CD14-positive monocyte (primary cell): ENCODE data around the gene MORC1. TPM values are rescaled to one million over a fixed set of nuclear protein-coding genes. Genes with fewer than 3 reads are reported as not detected.

Experiments
- DNase-seq, 3 donors: peaks; one replicate each; pipeline ENCODE4 v3.0.0-alpha.2; 2011 to 2022
- H2AFZ ChIP-seq: 2 replicates; pipeline ENCODE4 v1.6.0; 2012; ENCODE audit warnings: mild to moderate bottlenecking, low read depth, low read length, inconsistent platforms; ENCODE audit not compliant: insufficient read depth, poor library complexity, severe bottlenecking
- H3K27ac ChIP-seq, 2 donors: 1 replicate in 1 of 2; 2 replicates in 1 of 2; pipeline ENCODE4 v1.5.1; 2012 to 2013; ENCODE audit warnings: low read length in 2 of 2, control low read depth in 1 of 2, inconsistent platforms in 1 of 2, low read depth in 1 of 2, mild to moderate bottlenecking in 1 of 2
- H3K27me3 ChIP-seq, 2 donors: one replicate each; pipeline versions ENCODE4 v1.6.0 to v1.6.1; 2011 to 2013; ENCODE audit warnings: low read length in 2 of 2; ENCODE audit not compliant: control insufficient read depth in 2 of 2, insufficient read depth in 2 of 2
- H3K36me3 ChIP-seq, 2 donors: replicated peaks in 1 of 2; 1 replicate in 1 of 2; 2 replicates in 1 of 2; pipeline versions ENCODE4 v1.5.1 to v1.6.1; 2012 to 2013; ENCODE audit warnings: low read length in 2 of 2, control low read depth in 1 of 2, inconsistent platforms in 1 of 2, mild to moderate bottlenecking in 1 of 2; ENCODE audit not compliant: insufficient read depth in 2 of 2, control insufficient read depth in 1 of 2
- H3K4me1 ChIP-seq, 2 donors: 1 replicate in 1 of 2; 2 replicates in 1 of 2; pipeline versions ENCODE4 v1.5.1 to v1.6.1; 2012 to 2013; ENCODE audit warnings: low read length in 2 of 2, control low read depth in 1 of 2, inconsistent platforms in 1 of 2, mild to moderate bottlenecking in 1 of 2, moderate library complexity in 1 of 2; ENCODE audit not compliant: insufficient read depth in 2 of 2, control insufficient read depth in 1 of 2
- H3K4me2 ChIP-seq: replicated peaks from 2 replicates; pipeline ENCODE3; 2012; ENCODE audit warnings: low read length, moderate library complexity, mild to moderate bottlenecking; ENCODE audit not compliant: poor library complexity, severe bottlenecking; ENCODE audit errors: extremely low read depth
- H3K4me3 ChIP-seq, 3 experiments: fragments of 200-600 bp in 1 of 3; sonication (generic) in 1 of 3; replicated peaks in 1 of 3; 1 replicate in 2 of 3; 2 replicates in 1 of 3; pipeline ENCODE4 v1.5.1; 2011 to 2013; ENCODE audit warnings: low read length in 3 of 3, mild to moderate bottlenecking in 3 of 3, control low read depth in 2 of 3, low read depth in 2 of 3, inconsistent platforms in 1 of 3, moderate library complexity in 1 of 3
- H3K79me2 ChIP-seq: 2 replicates; pipeline ENCODE4 v1.6.0; 2012; ENCODE audit warnings: mild to moderate bottlenecking, control low read depth, inconsistent platforms, low read length, moderate library complexity; ENCODE audit not compliant: insufficient read depth
- H3K9ac ChIP-seq: 2 replicates; pipeline ENCODE4 v1.6.0; 2017; ENCODE audit warnings: low read length, mild to moderate bottlenecking; ENCODE audit not compliant: insufficient read depth, poor library complexity, severe bottlenecking
- H3K9me3 ChIP-seq, 2 donors: replicated peaks in 1 of 2; 1 replicate in 1 of 2; 2 replicates in 1 of 2; pipeline versions ENCODE4 v1.5.1 to v1.6.1; 2012 to 2013; ENCODE audit warnings: low read length in 2 of 2, control low read depth in 1 of 2; ENCODE audit not compliant: control insufficient read depth in 1 of 2, insufficient read depth in 1 of 2
- H4K20me1 ChIP-seq: 2 replicates; pipeline ENCODE4 v1.6.0; 2012; ENCODE audit warnings: mild to moderate bottlenecking, low read length, control low read depth, moderate library complexity; ENCODE audit not compliant: insufficient read depth
- H3K27ac Mint-ChIP-seq, 7 donors: one replicate each; pipeline ENCODE4 v1.8.0; 2020; ENCODE audit warnings: mild to moderate bottlenecking in 7 of 7, mixed read lengths in 7 of 7, moderate library complexity in 6 of 7, inconsistent platforms in 2 of 7
- H3K27me3 Mint-ChIP-seq, 3 donors: one replicate each; pipeline ENCODE4 v1.8.0; 2021 to 2022; ENCODE audit warnings: low read depth in 3 of 3, mild to moderate bottlenecking in 3 of 3, mixed read lengths in 3 of 3, moderate library complexity in 3 of 3, inconsistent platforms in 1 of 3
- H3K36me3 Mint-ChIP-seq, 2 donors: one replicate each; pipeline ENCODE4 v1.8.0; 2020; ENCODE audit warnings: mixed read lengths in 2 of 2, inconsistent platforms in 1 of 2, mild to moderate bottlenecking in 1 of 2
- H3K4me1 Mint-ChIP-seq: one replicate; pipeline ENCODE4 v1.8.0; 2020; ENCODE audit warnings: mild to moderate bottlenecking, mixed read lengths
- H3K4me3 Mint-ChIP-seq, 2 donors: one replicate each; pipeline ENCODE4 v1.8.0; 2020; ENCODE audit warnings: mild to moderate bottlenecking in 2 of 2, mixed read lengths in 2 of 2, moderate library complexity in 1 of 2
- H3K9me3 Mint-ChIP-seq, 7 donors: one replicate each; pipeline ENCODE4 v1.8.0; 2020 to 2022; ENCODE audit warnings: mixed read lengths in 7 of 7, mild to moderate bottlenecking in 6 of 7, moderate library complexity in 6 of 7, inconsistent platforms in 2 of 7
- WGBS: methylation state at CpG from one replicate; pipeline ENCODE4 v1.1.5; 2013; ENCODE audit warnings: missing lambda C conversion rate; ENCODE audit not compliant: insufficient coverage; 5-methylcytosine and 5-hydroxymethylcytosine counted together
- intact Hi-C, 2 donors: fragments of 100-400 bp; cut with micrococcal nuclease; formaldehyde crosslinking; loops; one replicate each; pipeline versions ENCODE4 v1.15.0 to v1.15.1; 2023
- polyA plus RNA-seq, 3 donors: library from polyadenylated mRNA; depleted of rRNA in 1 of 3; unstranded in 2 of 3; stranded (reverse) in 1 of 3; fragments of 300-500 nt in 2 of 3; fragments of >200 nt in 1 of 3; fragmentation: Illumina TruSeq in 2 of 3; gene quantifications; 1 replicate in 2 of 3; 2 replicates in 1 of 3; pipeline ENCODE4 v1.2.3, GENCODE V29; 2012 to 2021
- TF ChIP-seq, protein P1 (sequence below): fragments of 200-600 bp; IDR thresholded peaks from one replicate; pipeline ENCODE4 v1.8.0; 2022; ENCODE audit warnings: antibody characterized with exemption, mild to moderate bottlenecking

Gene MORC1
- polyA plus RNA-seq, 3 donors, result not detected

DNA sequence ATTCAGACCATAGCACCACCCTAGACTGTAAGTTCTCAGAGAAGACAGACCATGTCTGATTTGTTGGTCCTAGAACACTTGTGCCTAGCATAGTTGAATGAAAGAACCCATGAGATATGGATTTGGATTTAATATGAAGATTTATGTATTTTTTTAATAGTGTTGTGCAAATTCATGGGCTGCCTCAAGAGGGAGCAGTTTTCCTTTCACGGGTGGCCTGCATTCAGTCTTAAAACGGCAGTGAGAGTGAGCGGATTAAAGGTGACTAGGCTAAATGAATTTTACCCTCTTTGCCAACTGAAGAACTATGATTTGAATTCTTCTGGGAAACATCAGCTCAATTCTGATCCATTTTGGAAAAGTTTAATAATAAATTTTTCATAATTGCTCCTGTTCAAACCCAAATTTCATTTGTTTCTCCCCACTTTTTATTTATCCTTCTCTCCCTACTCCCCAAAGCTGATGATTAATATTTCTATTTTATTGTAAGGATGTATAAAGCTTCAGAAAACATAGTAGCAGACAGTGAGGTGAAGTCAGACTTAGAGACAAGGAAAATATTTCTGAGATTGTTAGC, 67.3 kb downstream of the MORC1 start:
- no peak overlapping the region for H3K4me3 ChIP-seq
- no peaks in the 10 kb centered on the region for H3K36me3 ChIP-seq
- H3K4me1 Mint-ChIP-seq, result peaks cover 6% of the 10 kb centered on the region
- peak; percentile 6 to 47 (median 25) for DNase-seq
- intact Hi-C loops, result no loop called here
- no peak overlapping the region for H3K4me3 Mint-ChIP-seq
- no peaks in the 10 kb centered on the region for H4K20me1 ChIP-seq
- no peaks in the 10 kb centered on the region for H3K9me3 ChIP-seq
- no peaks in the 10 kb centered on the region for H3K27me3 ChIP-seq
- no peak overlapping the region for H2AFZ ChIP-seq
- H3K4me1 ChIP-seq, result no peaks in the 10 kb centered on the region
- H3K9ac ChIP-seq, result no peak overlapping the region
- no peak overlapping the region for H3K27ac ChIP-seq
- H3K27me3 Mint-ChIP-seq, result peaks cover 0 to under 1% (median 0%) of the 10 kb centered on the region in 3 donors
- H3K79me2 ChIP-seq, result no peaks in the 10 kb centered on the region
- TF ChIP-seq, protein P1, sequence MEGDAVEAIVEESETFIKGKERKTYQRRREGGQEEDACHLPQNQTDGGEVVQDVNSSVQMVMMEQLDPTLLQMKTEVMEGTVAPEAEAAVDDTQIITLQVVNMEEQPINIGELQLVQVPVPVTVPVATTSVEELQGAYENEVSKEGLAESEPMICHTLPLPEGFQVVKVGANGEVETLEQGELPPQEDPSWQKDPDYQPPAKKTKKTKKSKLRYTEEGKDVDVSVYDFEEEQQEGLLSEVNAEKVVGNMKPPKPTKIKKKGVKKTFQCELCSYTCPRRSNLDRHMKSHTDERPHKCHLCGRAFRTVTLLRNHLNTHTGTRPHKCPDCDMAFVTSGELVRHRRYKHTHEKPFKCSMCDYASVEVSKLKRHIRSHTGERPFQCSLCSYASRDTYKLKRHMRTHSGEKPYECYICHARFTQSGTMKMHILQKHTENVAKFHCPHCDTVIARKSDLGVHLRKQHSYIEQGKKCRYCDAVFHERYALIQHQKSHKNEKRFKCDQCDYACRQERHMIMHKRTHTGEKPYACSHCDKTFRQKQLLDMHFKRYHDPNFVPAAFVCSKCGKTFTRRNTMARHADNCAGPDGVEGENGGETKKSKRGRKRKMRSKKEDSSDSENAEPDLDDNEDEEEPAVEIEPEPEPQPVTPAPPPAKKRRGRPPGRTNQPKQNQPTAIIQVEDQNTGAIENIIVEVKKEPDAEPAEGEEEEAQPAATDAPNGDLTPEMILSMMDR, result peak; percentile 76
- no peaks in the 10 kb centered on the region for H3K36me3 Mint-ChIP-seq
- H3K27ac Mint-ChIP-seq, result no peak overlapping the region
- no peaks in the 10 kb centered on the region for H3K9me3 Mint-ChIP-seq
- H3K4me2 ChIP-seq, result no peak overlapping the region
- WGBS, result 44% methylated on average over 3 of the region's 3 CpGs

DNA sequence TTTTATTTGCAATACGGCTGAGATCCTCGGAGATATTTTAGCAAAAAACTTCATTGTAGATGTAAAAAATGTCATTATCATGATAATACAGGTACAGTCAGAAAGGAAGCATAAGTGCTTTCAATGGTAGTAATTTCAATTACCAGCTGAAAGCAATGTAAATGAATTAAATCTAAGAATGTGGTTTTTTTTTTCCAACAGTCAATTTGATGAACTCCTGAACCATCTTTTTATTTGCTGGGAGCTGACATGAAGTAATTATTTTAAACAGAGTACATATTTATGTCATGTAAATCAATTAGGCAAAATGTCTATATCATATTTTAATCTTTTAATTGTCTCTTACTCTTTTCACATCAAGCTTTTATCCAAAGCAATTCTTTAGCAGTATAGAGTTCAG, 70.6 kb downstream of the MORC1 start:
- Histone ChIP-seq H3K4me3 (no peak overlapping the region), H3K79me2 (no peaks in the 10 kb centered on the region), H3K4me2 (no peak overlapping the region), H3K27ac (no peak overlapping the region), H3K4me1 (no peaks in the 10 kb centered on the region), H3K9ac (no peak overlapping the region), H3K36me3 (no peaks in the 10 kb centered on the region), H4K20me1 (no peaks in the 10 kb centered on the region), H2AFZ (no peak overlapping the region), H3K27me3 (no peaks in the 10 kb centered on the region), H3K9me3 (no peaks in the 10 kb centered on the region)
- DNase-seq, result no peak
- no peak overlapping the region for H3K4me3 Mint-ChIP-seq
- H3K9me3 Mint-ChIP-seq, result no peaks in the 10 kb centered on the region
- WGBS, result no CpG with 5 or more reads among the region's 2 CpGs
- TF ChIP-seq, protein P1, result no peak
- intact Hi-C loops, result no loop called here
- peaks cover 0 to 2% (median 0%) of the 10 kb centered on the region in 3 donors for H3K27me3 Mint-ChIP-seq
- no peaks in the 10 kb centered on the region for H3K36me3 Mint-ChIP-seq
- H3K27ac Mint-ChIP-seq, result no peak overlapping the region
- H3K4me1 Mint-ChIP-seq, result peaks cover 7% of the 10 kb centered on the region
